ENCODE measurements around the gene CHAF1B.

DNA sequence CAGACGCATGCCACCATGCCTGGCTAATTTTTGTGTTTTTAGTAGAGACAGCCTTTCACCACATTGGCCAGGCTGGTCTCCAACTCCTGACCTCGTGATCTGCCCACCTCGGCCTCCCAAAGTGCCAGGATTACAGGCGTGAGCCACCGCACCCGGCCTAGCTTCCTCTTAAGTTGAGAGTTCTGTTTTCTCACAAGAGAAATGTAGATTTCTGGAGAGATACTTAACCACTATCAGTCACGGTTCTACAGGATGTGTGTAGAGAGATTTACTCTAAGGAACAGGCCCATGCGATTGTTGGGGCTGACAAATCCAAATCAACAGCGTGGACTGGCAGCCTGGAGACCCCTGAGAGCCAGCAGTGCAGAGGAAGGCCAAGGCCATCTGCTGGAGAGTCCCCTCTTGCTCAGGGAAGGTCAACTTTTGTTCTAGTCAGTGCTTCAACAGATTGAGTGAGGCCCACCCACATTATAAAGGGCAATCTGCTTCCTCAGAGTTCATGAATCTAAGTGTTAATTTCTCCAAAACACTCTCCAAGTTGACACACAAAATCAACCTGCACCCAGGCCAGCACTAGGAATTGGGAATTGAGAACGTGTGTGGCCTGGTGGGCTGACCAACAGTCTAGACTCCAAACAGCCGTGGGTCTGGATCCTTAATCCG, 38.7 kb downstream of the CHAF1B start:
- TF ChIP-seq, protein P1, sequence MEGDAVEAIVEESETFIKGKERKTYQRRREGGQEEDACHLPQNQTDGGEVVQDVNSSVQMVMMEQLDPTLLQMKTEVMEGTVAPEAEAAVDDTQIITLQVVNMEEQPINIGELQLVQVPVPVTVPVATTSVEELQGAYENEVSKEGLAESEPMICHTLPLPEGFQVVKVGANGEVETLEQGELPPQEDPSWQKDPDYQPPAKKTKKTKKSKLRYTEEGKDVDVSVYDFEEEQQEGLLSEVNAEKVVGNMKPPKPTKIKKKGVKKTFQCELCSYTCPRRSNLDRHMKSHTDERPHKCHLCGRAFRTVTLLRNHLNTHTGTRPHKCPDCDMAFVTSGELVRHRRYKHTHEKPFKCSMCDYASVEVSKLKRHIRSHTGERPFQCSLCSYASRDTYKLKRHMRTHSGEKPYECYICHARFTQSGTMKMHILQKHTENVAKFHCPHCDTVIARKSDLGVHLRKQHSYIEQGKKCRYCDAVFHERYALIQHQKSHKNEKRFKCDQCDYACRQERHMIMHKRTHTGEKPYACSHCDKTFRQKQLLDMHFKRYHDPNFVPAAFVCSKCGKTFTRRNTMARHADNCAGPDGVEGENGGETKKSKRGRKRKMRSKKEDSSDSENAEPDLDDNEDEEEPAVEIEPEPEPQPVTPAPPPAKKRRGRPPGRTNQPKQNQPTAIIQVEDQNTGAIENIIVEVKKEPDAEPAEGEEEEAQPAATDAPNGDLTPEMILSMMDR (conservative IDR thresholded peaks at IDR 0.05; ENCODE audit: low read depth, low read length), result no peak
- no peak for TF ChIP-seq EZH2 (IDR thresholded peaks at IDR 0.05; ENCODE audit: borderline replicate concordance, low read depth, low read length, poor library complexity, severe bottlenecking)

Data from A673 (cell line).